Activated CD8-positive, alpha-beta T cell treated with anti-CD3 and anti-CD28 coated beads, Interleukin-2, amount 10 ng/mL, durations not matched to agents 7 days and 5 days (primary cell): ENCODE data around the gene BCAR1. TPM values are rescaled to one million over a fixed set of nuclear protein-coding genes. Genes with fewer than 3 reads are reported as not detected.

ENCODE experiments used
- ATAC-seq: fragments of 150-1000 bp; cut with Tn5 transposase; one replicate; pipeline ENCODE4 v1.10.0; 2021; ENCODE audit warnings: moderate library complexity
- CTCF ChIA-PET: fragments of 350-600 bp; sonication (Branson Sonifier 250); formaldehyde crosslinking; loops from one replicate; lab custom pipeline; 2021; ENCODE audit warnings: antibody characterized with exemption; lab: Charles Lee
- POLR2A ChIA-PET: fragments of 350-600 bp; sonication (Branson Sonifier 250); formaldehyde crosslinking; loops from one replicate; lab custom pipeline; 2021; ENCODE audit warnings: antibody characterized with exemption; lab: Charles Lee
- DNase-seq: peaks from one replicate; pipeline ENCODE4 v3.0.0-alpha.2; 2020
- H3K27ac Mint-ChIP-seq: one replicate; pipeline ENCODE4 v1.8.0; 2021; ENCODE audit warnings: mild to moderate bottlenecking, mixed read lengths
- H3K27me3 Mint-ChIP-seq: one replicate; pipeline ENCODE4 v1.8.0; 2021; ENCODE audit warnings: low read depth, mixed read lengths
- H3K36me3 Mint-ChIP-seq: one replicate; pipeline ENCODE4 v1.8.0; 2021; ENCODE audit warnings: low read depth, mixed read lengths
- H3K4me1 Mint-ChIP-seq: one replicate; pipeline ENCODE4 v1.8.0; 2021; ENCODE audit warnings: low read depth, mixed read lengths
- H3K4me3 Mint-ChIP-seq: one replicate; pipeline ENCODE4 v1.8.0; 2021; ENCODE audit warnings: mild to moderate bottlenecking, mixed read lengths
- H3K9me3 Mint-ChIP-seq: one replicate; pipeline ENCODE4 v1.8.0; 2022; ENCODE audit warnings: mixed read lengths; ENCODE audit not compliant: insufficient read depth
- total RNA-seq, 2 experiments: library from RNA; stranded (reverse); gene quantifications; one replicate each; pipeline ENCODE4 v1.2.3, GENCODE V29; 2021

BCAR1 gene
- total RNA-seq, 2 experiments from 2014 or later: 0.08 TPM; not detected in 1

GRCh38 chr16:75234856-75235696, 16.3 kb downstream of the BCAR1 start:
- ATAC-seq (no peak), DNase-seq (no peak)
- no peaks in the 10 kb centered on the region for H3K9me3 Mint-ChIP-seq
- H3K27ac Mint-ChIP-seq: no peak overlapping the region
- CTCF ChIA-PET: interaction anchor here (1.3 to 5.4 kb wide), 14 partner anchors 15 to 529 kb away, joined by 3 to 134 read pairs (median 6); no protein-coding TSS in a partner anchor
- POLR2A ChIA-PET: no interaction called here
- no peaks in the 10 kb centered on the region for H3K36me3 Mint-ChIP-seq
- peaks cover 5% of the 10 kb centered on the region for H3K27me3 Mint-ChIP-seq
- H3K4me1 Mint-ChIP-seq: peaks cover 1% of the 10 kb centered on the region
- no peak overlapping the region for H3K4me3 Mint-ChIP-seq

DNA sequence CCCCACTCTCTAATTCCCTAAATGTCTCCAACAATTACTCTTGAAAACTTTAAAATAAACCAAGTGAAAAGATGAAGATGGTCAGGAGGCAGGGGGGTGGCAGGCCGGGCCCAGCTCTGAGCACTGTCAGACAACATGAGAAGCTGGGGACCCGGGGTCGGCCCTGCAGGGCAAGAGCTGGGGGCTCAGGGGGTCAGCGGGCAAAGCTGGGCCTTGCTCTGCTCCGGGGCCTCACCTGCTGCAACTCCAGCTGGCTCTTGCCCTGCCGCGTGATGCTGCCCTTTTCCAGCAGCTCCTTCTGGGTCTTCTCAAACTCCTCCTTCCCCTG, 17.8 kb downstream of the BCAR1 start:
- DNase-seq: no peak
- POLR2A ChIA-PET: interaction anchor here (0.7 to 1.0 kb wide), 3 partner anchors 149 to 230 kb away, joined by 3 to 4 read pairs (median 3); no protein-coding TSS in a partner anchor
- CTCF ChIA-PET: interaction anchor here (0.7 to 5.4 kb wide), 31 partner anchors 10 to 283 kb away, joined by 3 to 134 read pairs (median 4); no protein-coding TSS in a partner anchor
- H3K27me3 Mint-ChIP-seq: peaks cover 2% of the 10 kb centered on the region
- H3K36me3 Mint-ChIP-seq: no peaks in the 10 kb centered on the region
- no peak overlapping the region for H3K27ac Mint-ChIP-seq
- peaks cover 1% of the 10 kb centered on the region for H3K4me1 Mint-ChIP-seq
- no peak for ATAC-seq
- H3K4me3 Mint-ChIP-seq: no peak overlapping the region
- no peaks in the 10 kb centered on the region for H3K9me3 Mint-ChIP-seq

- ChIA-PET CTCF (interaction anchor here (1.8 to 5.4 kb wide), 2 partner anchors 32 to 154 kb away, joined by 5 to 46 read pairs; no protein-coding TSS in a partner anchor), POLR2A (no interaction called here)
- peaks cover 1% of the 10 kb centered on the region for H3K4me1 Mint-ChIP-seq
- ATAC-seq (no peak), DNase-seq (no peak)
- H3K36me3 Mint-ChIP-seq: no peaks in the 10 kb centered on the region
- peaks cover 2% of the 10 kb centered on the region for H3K27me3 Mint-ChIP-seq
- H3K27ac Mint-ChIP-seq: no peak overlapping the region
- no peaks in the 10 kb centered on the region for H3K9me3 Mint-ChIP-seq
- no peak overlapping the region for H3K4me3 Mint-ChIP-seq
Measured at GRCh38 chr16:75231570-75231969, 19.9 kb downstream of the BCAR1 start.

- no peak for ATAC-seq
- CTCF ChIA-PET: interaction anchor here (1.8 kb wide), 1 partner anchor 155 kb away, joined by 5 read pairs; no protein-coding TSS in a partner anchor
- no peak for DNase-seq
- Mint-ChIP-seq H3K27me3 (peaks cover 2% of the 10 kb centered on the region), H3K4me3 (no peak overlapping the region), H3K27ac (no peak overlapping the region), H3K36me3 (no peaks in the 10 kb centered on the region), H3K4me1 (peaks cover 1% of the 10 kb centered on the region), H3K9me3 (no peaks in the 10 kb centered on the region)
- POLR2A ChIA-PET: no interaction called here
Measured at GRCh38 chr16:75230471-75231110, 20.8 kb downstream of the BCAR1 start.

DNA sequence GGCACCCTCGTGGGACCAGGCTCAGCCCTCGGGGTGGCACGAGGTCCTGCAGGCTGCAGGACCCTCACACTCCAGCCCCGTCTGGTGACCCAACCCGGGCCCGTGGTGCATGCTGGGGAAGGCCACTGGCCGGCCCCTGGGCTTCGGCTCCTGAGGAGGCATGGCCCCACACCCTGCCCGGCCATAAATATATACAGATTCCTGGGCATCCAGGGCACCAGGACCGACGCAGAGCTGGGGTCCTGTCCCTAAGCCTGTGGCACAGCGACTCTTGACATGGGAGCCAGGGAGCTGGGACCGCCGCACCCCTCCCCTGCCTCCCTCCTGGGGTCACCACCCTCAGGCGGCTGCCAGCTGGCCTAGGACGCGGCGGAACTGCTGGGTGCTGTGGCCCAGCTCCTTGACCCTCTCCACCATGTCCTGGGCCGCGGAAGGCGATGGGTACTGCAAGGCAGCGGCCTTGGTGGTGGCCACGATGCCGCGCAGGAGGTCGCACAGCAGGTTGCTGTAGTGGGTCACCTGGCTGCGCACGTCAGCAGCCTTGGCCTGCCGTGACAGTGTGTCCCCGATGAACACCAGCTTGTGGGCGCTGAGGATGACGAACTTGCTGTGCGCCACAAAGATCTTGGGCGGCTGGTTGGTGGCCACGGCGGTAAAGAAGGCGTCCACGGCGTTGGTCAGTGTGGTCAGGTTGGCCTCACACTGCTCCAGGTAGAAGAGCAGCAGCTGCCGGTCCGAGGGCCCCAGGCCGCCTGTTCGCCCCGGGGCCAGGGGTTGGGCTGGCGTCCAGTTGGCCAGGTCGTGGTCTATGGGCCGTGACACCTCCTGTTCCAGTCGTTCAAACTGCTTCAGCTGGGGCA, 22.0 kb downstream of the BCAR1 start:
- ATAC-seq: no peak
- ChIA-PET CTCF (interaction anchor here (0.9 to 1.6 kb wide), 4 partner anchors 30 to 174 kb away, joined by 3 to 12 read pairs (median 4); no protein-coding TSS in a partner anchor), POLR2A (no interaction called here)
- Mint-ChIP-seq H3K27me3 (peaks cover 2% of the 10 kb centered on the region), H3K4me3 (no peak overlapping the region), H3K9me3 (no peaks in the 10 kb centered on the region), H3K36me3 (no peaks in the 10 kb centered on the region), H3K4me1 (peaks cover 1% of the 10 kb centered on the region), H3K27ac (no peak overlapping the region)
- no peak for DNase-seq

DNA sequence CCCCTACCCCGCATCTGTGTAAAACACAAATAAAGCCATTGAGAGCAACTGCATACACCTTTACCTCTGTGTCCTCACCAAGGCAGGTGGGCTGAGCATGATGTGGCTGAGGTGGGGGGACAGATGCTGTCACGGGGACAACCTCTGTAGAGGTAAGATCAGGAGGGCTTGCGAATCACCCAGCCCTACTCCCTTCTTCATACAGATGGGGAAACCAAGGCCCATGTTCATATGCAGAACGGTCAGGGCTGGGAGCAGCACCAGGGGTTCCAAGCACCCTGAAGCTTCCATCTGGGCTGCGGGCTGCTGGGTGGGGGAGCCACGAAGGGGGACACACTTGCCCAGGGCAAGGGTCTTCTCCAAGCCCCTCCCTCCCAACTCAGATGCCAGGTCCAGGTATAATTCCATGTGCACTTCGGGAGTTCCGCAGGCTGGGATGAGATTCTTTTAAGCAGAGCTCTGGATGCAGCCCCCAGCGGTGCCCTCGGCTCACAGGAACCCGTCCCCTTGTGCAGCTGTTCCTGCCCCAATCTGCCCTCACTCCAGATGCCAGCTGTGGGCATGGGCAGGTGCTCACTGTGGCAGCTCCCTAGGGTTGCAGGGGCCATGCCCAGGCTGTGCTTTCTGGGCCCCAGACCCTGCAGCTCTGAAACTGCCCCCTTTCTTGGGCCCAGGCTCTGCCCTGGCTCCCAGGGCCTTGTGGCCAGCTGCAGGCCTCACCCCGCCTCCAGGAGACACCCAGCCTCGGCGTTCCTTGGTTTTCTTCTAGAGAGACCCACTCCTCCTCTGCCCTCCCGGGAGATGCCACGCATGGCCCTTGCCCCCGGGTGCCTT, 23.1 kb downstream of the BCAR1 start:
- POLR2A ChIA-PET: no interaction called here
- Mint-ChIP-seq H3K9me3 (no peaks in the 10 kb centered on the region), H3K4me1 (no peaks in the 10 kb centered on the region), H3K36me3 (no peaks in the 10 kb centered on the region), H3K27me3 (peaks cover 2% of the 10 kb centered on the region), H3K27ac (no peak overlapping the region), H3K4me3 (no peak overlapping the region)
- no peak for ATAC-seq
- CTCF ChIA-PET: interaction anchor here (1.0 to 1.6 kb wide), 3 partner anchors 29 to 174 kb away, joined by 3 to 12 read pairs (median 5); no protein-coding TSS in a partner anchor
- DNase-seq: no peak

GRCh38 chr16:75227361-75228142, 23.9 kb downstream of the BCAR1 start:
- ATAC-seq: no peak
- Mint-ChIP-seq H3K27me3 (peaks cover 2% of the 10 kb centered on the region), H3K4me3 (no peak overlapping the region), H3K27ac (no peak overlapping the region), H3K9me3 (no peaks in the 10 kb centered on the region), H3K36me3 (no peaks in the 10 kb centered on the region), H3K4me1 (no peaks in the 10 kb centered on the region)
- no peak for DNase-seq
- ChIA-PET CTCF (interaction anchor here (1.6 kb wide), 1 partner anchor 28 kb away, joined by 12 read pairs; no protein-coding TSS in a partner anchor), POLR2A (no interaction called here)

- ATAC-seq (no peak), DNase-seq (no peak)
- Mint-ChIP-seq H3K4me3 (no peak overlapping the region), H3K27ac (no peak overlapping the region), H3K36me3 (no peaks in the 10 kb centered on the region), H3K27me3 (no peaks in the 10 kb centered on the region), H3K9me3 (no peaks in the 10 kb centered on the region), H3K4me1 (no peaks in the 10 kb centered on the region)
- CTCF ChIA-PET: no interaction called here
- POLR2A ChIA-PET: no interaction called here
Measured at GRCh38 chr16:75226550-75227360, 24.7 kb downstream of the BCAR1 start.

GRCh38 chr16:75225678-75226515, 25.5 kb downstream of the BCAR1 start:
- ChIA-PET CTCF (no interaction called here), POLR2A (no interaction called here)
- Mint-ChIP-seq H3K36me3 (no peaks in the 10 kb centered on the region), H3K27me3 (no peaks in the 10 kb centered on the region), H3K4me3 (no peak overlapping the region), H3K4me1 (peaks cover 2% of the 10 kb centered on the region), H3K9me3 (no peaks in the 10 kb centered on the region), H3K27ac (no peak overlapping the region)
- DNase-seq: no peak
- ATAC-seq: no peak
